HG02763 (cell line): ENCODE data around the gene PPM1E.
"Not testable (repeated sequence)": the region's sequence is repeated elsewhere in the genome, so short reads cannot be mapped to it uniquely, and the experiment has no call there.

ENCODE experiments used
- ATAC-seq: cut with Tn5 transposase; IDR thresholded peaks from one replicate; pipeline ENCODE4 v1.9.1; 2021; ENCODE audit warnings: mild to moderate bottlenecking, moderate library complexity; ENCODE audit not compliant: unreplicated experiment

The PPM1E gene

GRCh38 chr17:58755577-58756245 lies at the start of gene PPM1E:
Gene PPM1E (plus strand): TSS chr17:58755854.
- no peak for ATAC-seq

GRCh38 chr17:58706351-58707140 lies 49.1 kb upstream of the PPM1E start:
- no peak for ATAC-seq

- ATAC-seq: no peak
Measured at GRCh38 chr17:58710948-58711552, 44.6 kb upstream of the PPM1E start.

GRCh38 chr17:58722274-58722673 lies 33.4 kb upstream of the PPM1E start:
- ATAC-seq: no peak

GRCh38 chr17:58722696-58723095 lies 33.0 kb upstream of the PPM1E start:
- no peak for ATAC-seq

DNA sequence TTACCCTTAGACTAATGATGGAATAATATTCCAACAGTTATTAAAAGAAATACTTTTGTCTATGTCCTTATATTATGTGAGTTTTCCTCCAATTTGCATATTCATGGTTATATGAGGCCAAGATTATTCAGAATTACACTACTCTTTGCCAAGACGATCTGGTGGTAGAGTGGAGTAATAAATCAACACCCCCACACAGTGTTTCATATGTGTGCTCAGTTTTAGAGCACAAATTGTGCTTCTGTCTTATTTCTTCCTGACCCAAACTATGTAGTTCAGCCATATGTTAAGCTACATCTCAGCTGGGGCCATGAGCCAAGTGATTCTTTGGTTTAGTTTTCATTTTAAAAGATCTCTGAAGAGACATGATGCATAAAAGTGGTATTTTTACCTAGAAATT lies 26.9 kb upstream of the PPM1E start:
- ATAC-seq: no peak

DNA sequence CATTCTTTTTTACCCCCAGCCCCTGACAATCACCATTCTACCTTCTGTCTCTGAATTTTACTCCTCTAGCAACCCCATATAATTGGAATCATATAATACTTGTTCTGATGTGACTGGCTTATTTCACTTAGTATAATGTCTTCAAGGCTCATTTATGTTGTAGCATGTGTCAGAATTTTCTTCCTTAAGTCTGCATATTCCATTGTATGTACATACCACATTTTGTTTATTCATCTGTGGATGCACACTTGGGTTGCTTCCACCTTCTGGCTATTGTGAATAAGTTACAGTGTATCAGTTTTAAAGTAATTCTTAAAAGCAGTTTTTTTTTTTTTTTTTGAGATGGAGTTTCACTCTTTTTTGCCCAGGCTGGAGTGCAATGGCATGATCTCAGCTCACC lies 24.7 kb upstream of the PPM1E start:
- no peak for ATAC-seq

GRCh38 chr17:58734040-58734439 lies 21.6 kb upstream of the PPM1E start:
- no peak for ATAC-seq

DNA sequence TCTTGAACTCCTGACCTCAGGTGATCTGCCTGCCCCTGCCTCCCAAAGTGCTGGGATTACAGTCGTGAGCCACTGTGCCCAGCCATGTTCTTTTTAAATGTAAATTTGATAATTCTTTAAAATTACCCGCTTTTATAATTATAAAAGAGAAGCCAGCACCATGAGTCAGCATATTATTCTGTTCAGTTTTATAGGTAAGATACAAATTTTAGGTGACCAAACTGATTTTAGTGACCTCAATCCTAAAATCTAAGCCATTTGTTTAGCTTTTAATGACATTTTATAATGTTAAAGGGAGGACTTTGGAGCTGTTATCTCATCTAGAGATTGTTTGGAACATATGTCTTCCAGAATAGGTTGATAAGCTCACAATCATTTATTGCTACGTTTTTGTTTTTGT lies 20.8 kb upstream of the PPM1E start:
- ATAC-seq: no peak

DNA sequence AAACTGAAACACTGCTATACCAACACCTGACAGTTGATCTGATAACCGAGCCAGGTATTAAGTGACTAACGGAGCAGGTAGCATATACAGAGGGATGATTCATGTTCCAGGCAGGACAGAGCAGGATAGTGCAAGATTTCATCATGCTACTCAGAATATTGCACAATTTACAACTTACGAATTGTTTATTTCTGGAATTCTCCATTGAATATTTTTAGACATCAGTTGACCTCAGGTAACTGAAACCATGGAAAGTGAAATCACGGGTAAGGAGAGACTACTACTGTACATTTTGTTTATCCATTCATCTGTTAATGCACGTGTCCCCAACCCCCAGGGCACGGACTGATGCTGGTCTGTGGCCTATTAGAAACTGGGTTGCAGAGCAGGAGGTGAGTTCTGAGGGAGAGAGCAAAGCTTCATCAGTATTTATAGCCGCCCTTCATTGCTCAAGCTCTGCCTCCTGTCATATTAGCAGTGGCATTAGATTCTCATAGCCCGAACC lies 14.5 kb upstream of the PPM1E start:
- ATAC-seq: no peak

DNA sequence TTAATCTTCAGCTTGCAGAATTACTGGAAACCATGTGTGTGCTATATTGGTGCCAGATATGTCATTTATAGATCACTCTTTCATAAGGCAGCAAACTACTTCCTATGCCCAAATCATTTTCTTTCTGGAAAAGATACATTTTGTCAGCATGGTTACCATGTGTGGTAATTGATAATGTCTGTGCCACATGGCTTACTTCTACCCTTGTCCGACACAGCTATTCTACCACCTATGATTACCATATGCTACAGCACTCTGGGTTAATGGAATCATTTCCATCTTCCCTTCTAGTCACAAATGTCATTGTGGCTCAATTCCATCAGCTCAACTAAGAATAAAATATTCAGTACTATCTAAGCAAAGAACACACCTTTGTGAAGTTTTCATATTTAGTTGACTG lies 8.0 kb upstream of the PPM1E start:
- no peak for ATAC-seq

- ATAC-seq: not testable (repeated sequence)
Measured at GRCh38 chr17:58749627-58750026, 6.0 kb upstream of the PPM1E start.

- ATAC-seq: no peak
Measured at GRCh38 chr17:58753026-58753425, 2.6 kb upstream of the PPM1E start.

- ATAC-seq: no peak
Measured at GRCh38 chr17:58755269-58755576, 431 bp upstream of the PPM1E start.

DNA sequence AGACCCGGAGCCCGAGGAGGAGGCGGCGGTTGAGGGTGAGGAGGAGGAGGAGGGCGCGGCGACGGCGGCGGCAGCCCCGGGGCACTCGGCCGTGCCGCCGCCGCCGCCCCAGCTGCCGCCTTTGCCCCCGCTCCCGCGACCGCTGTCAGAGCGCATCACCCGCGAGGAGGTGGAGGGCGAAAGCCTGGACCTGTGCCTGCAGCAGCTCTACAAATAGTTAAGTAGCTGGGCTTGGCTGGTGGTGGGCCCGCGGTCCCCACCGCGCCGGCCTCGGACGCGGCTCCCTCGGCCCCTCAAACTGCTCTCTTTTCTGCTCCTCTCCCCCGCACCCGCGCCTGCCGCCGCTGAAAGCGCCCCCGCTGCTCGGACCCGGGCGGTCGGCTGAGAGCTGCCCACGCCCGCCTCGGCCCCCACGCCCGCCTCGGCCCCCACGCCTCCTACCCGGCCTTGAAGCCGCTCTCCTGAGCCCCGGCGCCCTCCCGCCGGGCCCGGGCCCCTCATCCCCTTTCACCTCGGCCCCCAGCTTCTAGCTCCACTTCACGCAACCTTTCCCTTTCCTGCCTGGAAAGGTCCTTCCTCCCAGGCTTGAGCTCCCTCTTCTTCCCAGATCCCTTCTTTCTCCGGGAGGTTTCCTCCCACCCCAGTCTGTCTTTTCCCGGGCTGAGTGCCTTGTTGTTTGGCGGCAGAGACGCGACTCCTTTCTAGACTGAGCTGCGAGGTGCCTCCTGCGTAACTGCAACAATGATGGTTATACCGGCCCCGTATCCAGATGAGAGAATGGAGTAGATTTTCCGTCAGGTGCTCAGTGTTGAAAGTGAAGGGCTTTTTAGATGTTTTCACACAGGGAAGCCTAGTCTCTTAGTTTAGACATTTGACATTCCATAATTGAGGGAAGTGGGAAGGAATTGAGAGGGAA lies 850 bp downstream of the PPM1E start:
- ATAC-seq: no peak

GRCh38 chr17:58757162-58757613 lies 1.5 kb downstream of the PPM1E start:
- no peak for ATAC-seq

DNA sequence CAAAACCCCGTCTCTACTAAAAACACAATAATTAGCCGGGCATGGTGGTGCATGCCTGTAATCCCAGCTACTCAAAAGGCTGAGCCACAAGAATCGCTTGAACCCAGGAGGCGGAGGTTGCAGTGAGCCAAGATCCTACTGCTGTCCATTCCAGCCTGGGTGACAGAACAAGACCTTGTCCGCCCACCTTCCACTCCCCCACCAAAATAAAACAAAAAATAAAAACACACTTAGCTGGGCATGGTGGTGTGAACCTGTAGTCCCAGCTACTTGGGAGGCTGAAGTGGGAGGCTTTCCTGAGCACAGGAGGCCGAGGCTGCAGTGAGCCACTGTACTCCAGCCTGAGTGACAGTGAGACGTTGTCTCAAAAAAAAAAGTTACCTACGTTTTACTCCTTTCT lies 3.2 kb downstream of the PPM1E start:
- ATAC-seq: no peak

- ATAC-seq: no peak
Measured at GRCh38 chr17:58759522-58759921, 3.9 kb downstream of the PPM1E start.

DNA sequence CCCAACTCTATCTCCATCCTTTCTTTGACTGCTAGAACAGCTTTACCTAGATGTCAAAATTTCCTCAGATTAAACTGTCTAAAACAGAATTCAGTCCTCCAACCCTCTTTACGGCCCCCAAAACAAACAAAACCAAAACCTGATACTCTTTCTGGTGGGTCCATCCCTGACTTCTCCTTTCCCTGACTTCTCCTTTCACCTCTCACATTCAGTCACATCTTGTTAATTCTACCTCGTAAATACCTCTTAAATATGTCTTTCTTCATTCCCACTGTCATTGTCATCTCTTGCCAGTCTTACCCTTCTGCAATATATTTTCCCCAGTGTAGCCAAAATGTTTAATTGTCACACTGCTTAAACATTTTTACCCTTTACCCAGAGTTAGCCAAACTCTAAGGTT lies 4.6 kb downstream of the PPM1E start:
- no peak for ATAC-seq

DNA sequence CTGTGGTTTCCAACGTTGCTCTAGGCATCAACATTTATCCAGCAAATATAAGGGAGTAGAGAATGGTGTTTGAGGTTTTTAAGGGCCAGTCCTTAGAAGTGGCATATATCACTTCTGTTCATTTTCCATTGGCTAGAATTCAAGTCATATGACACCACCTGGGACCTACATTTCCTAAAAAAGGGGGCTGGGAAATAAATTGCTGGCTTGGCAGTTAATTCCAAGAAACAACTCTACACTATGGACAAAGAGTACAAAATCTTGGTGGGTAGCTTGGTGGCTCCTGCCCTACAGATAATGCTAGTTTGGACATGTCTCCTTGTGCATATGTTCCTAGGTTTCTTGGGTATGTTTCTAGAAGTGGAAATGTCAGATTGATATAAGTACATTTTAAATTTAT lies 7.6 kb downstream of the PPM1E start:
- ATAC-seq: no peak

- no peak for ATAC-seq
Measured at GRCh38 chr17:58764373-58764772, 8.7 kb downstream of the PPM1E start.
